Left kidney (tissue), 2 donors: Measurements from ENCODE around the gene TOMM5. TPM values are rescaled to one million over a fixed set of nuclear protein-coding genes. Genes with fewer than 3 reads are reported as not detected.

Experiments
- DNase-seq: peaks from one replicate; pipeline ENCODE4 v3.0.0-alpha.2; 2013
- polyA plus RNA-seq: library from polyadenylated mRNA; unstranded; fragments of 120-200 nt; gene quantifications from one replicate; pipeline ENCODE4 v1.2.1, GENCODE V29; 2013; ENCODE audit not compliant: insufficient read length

The TOMM5 gene
- polyA plus RNA-seq, 1 donor, result 118 TPM

DNA sequence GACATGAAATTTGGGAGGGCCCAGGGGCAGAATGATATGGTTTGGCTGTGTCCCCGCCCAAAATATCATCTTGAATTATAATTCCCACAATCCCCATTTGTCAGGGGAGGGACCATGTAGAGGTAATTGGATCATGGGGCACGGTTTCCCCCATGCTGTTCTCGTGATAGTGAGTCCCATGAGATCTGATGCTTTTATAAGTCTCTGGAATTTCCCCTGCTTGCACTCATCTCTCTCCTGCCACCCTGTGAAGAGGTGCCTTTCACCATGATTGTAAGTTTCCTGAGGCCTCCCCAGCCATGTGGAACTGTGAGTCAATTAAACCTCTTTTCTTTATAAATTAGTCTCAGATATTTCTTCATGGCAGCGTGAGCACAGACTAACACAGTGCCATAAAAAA, 27.5 kb downstream of the TOMM5 start:
- no peak for DNase-seq

DNA sequence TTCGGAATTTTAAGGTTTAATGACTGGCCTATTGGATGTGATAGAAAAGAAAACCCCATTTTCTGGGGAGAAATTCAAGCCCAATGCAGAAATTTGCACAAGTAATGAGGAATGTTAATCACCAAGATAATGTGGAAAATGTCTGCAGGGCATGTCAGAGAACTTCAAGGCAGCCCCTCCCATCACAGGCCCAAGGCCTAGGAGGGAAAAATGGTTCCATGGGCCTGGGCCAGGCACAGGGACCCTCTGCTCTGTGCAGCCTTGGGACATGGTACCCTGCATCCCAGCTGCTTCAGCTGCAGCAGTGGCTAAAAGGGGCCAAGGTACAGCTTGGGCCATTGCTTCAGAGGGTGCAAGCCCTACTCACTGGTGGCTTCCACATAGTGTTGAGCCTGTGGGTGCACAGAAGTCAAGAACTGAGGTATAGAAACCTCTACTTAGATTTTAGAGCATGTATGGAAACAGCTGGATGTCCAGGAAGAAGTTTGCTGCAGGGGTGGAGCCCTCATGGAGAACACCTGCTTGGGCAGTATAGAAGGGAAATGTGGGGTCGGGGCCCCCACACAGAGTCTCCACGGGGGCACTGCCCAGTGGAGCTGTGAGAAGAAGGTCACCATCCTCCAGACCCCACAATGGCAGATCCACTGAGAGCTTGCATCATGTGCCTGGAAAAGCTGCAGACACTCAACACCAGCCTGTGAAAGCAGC, 28.4 kb downstream of the TOMM5 start:
- no peak for DNase-seq

DNA sequence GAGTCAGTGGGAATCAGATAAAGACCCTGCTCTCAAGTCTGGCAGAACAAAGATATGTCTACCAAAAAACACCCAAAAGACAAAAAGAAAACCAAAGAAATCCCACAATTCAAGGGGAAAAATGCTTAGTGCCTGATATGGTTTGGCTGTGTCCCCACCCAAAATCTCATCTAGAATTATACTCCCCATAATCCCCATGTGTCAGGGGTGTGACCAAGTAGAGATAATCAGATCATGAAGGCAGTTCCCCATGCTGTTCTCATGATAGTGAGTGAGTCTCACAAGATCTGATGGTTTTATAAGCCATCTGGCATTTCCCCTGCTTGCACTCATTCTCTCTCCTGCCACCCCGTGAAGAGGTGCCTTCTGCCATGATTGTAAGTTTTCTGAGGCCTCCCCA, 29.6 kb downstream of the TOMM5 start:
- no peak for DNase-seq

DNA sequence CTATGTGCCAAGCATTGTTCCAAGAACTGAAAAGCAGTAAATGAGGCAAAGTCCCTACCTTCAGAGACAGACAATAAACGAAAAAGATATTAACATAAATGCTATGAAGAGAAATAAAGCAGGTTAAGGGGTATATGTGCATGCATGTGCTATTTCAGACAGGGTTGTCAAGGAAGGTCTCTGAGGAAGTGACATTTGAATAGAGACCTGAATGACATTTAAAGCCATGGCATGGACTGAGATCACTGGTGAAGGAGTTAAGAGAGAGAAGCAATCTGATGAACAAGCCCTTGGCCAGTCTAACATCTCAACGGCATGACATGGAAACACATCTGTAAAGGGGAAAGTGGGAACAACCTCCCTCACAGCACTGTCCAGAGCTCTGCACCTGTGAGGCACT, 30.7 kb downstream of the TOMM5 start:
- DNase-seq, result no peak

GRCh38 chr9:37559855-37560592, 32.4 kb downstream of the TOMM5 start:
- no peak for DNase-seq

DNA sequence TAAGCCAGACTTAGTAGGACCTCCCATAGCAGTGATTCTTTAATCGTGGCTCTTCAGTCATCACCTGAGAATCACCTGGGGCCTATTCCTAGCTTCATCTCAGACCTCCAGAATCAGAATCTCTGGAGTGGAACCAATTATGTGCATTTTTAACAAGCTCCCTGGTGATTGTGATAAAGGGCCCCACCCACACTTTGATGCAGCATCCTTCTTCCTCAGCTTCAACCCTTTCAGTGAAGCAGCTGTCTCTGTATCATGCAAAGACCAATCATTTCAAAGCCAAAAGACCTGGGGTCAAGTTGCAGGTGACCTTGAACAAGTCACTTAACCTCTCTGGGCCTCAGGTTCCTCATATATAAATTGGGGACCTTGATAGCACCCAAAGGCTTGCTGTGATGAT, 33.3 kb downstream of the TOMM5 start:
- DNase-seq, result no peak

- no peak for DNase-seq
Observed at GRCh38 chr9:37555786-37556185, 36.6 kb downstream of the TOMM5 start.

DNA sequence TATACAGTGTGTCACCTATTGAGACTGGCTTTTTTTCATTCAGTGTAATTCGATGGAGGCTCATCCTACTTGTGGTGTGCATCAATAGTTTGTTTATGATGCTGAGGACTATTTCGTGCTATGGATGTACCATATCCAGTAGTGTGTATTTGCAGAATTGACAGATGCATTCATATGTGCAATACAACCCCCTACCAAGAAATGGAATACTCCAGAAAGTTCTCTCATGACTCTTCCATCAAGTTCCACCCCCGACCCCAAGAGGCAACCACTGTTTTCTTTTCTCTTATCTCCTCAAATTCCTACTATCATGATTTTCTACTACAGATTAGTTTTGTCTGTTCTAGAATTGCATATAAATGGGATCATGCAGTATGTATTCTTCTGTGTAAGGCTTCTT, 38.1 kb downstream of the TOMM5 start:
- DNase-seq, result no peak

- DNase-seq, result no peak
Observed at GRCh38 chr9:37551888-37552287, 40.5 kb downstream of the TOMM5 start.

GRCh38 chr9:37551468-37551867, 40.9 kb downstream of the TOMM5 start:
- no peak for DNase-seq

GRCh38 chr9:37550781-37551180, 41.6 kb downstream of the TOMM5 start:
- no peak for DNase-seq

- DNase-seq, result no peak
Observed at GRCh38 chr9:37549527-37549926, 42.9 kb downstream of the TOMM5 start.

- DNase-seq, result no peak
Observed at GRCh38 chr9:37547328-37547878, 45.0 kb downstream of the TOMM5 start.

- no peak for DNase-seq
Observed at GRCh38 chr9:37543468-37543867, 48.9 kb downstream of the TOMM5 start.

- DNase-seq, result no peak
Observed at GRCh38 chr9:37542895-37543294, 49.5 kb downstream of the TOMM5 start.

- DNase-seq, result no peak
Observed at GRCh38 chr9:37542488-37542887, 49.9 kb downstream of the TOMM5 start.

DNA sequence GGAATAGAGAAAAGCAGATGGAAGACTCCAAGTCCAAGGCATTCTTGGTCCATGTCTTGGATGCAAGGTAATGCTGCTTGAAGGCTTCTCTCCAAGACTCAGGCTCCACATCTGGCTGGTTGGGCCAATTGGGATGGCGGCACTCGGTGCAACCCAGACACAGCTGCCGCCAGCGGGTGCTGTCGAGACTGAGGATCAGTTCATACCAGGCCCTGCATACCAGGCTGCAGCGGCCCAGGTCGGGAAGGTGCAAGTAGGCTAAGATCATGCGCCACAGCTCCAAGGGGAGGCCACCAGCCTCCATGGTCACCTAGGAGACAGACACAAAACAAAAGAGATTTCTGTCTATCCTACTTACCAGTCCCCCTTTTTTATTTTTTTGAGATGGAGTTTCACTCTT, 50.9 kb downstream of the TOMM5 start:
- no peak for DNase-seq

DNA sequence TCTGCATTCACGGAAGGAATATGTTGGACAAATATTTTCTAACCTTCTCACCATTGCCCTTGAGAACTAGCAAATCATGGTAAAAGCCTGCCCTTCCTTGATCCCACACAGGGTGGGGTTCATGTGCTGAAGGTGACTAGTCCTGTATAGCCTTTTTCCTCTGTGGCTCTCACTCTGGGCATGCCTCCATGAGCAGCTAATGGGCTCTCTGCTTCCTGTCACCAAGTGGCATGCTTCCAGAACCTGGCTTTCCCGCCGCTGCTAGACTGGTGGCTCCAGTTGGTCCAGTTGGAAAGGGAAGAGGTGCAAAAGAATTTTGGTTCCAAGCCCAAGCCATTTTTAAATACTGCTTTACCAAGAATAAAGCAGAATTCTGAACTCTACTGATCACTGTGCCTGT, 51.8 kb downstream of the TOMM5 start:
- no peak for DNase-seq

DNA sequence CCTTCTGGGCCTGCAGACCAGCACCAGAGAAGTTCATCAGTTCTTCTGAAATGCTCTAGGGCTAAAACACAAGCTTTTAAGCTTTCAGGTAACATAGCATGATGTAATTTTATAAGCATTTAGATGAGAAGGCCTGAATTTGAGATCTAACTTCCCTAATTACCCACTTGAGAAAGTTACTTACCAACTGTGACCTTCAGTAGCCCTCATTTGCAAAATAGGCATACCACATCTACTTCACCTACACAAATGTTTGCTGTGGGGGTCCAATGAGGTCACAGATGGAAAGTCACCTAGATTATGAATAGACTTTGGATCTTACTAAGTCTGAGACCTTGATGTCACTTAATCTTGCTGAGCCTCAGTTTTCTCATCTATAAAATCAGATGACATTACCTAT, 52.8 kb downstream of the TOMM5 start:
- no peak for DNase-seq
